GM23248 (cell line): Measurements from ENCODE around the gene WBP2.
"Not testable (repeated sequence)": the region's sequence is repeated elsewhere in the genome, so short reads cannot be mapped to it uniquely, and the experiment has no call there.

Experiments used
- EZH2 ChIP-seq: fragments of 200-600 bp; sonication (generic); IDR thresholded peaks from 2 replicates; pipeline ENCODE4 v1.6.1; 2018; ENCODE audit warnings: antibody characterized with exemption, mild to moderate bottlenecking; ENCODE audit not compliant: insufficient read depth, poor library complexity, severe bottlenecking
- EZH2phosphoT487 ChIP-seq: fragments of 200-600 bp; sonication (generic); IDR thresholded peaks from 2 replicates; pipeline ENCODE4 v1.6.1; 2018; ENCODE audit warnings: antibody characterized with exemption, moderate library complexity, mild to moderate bottlenecking, low read depth; ENCODE audit not compliant: insufficient read depth

DNA sequence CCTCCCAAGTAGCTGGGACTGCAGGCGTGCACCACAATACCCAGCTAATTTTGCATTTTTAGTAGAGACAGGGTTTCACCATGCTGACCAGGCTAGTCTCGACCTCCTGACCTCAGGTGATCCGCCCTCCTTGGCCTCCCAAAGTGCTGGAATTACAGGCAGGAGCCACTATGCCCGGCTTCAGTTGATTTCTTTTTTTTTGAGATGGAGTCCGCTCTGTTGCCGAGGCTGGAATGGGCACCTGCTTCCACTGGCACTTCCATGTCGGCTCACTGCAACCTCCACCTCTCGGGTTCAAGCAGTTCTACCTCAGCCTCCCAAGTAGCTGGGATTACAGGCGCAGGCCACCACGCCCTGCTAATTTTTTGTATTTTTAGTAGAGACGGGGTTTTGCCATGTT lies 44.4 kb downstream of the WBP2 start:
- TF ChIP-seq EZH2, EZH2phosphoT487: not testable (repeated sequence)
